Measurements from ENCODE around the gene RIOK1.

DNA sequence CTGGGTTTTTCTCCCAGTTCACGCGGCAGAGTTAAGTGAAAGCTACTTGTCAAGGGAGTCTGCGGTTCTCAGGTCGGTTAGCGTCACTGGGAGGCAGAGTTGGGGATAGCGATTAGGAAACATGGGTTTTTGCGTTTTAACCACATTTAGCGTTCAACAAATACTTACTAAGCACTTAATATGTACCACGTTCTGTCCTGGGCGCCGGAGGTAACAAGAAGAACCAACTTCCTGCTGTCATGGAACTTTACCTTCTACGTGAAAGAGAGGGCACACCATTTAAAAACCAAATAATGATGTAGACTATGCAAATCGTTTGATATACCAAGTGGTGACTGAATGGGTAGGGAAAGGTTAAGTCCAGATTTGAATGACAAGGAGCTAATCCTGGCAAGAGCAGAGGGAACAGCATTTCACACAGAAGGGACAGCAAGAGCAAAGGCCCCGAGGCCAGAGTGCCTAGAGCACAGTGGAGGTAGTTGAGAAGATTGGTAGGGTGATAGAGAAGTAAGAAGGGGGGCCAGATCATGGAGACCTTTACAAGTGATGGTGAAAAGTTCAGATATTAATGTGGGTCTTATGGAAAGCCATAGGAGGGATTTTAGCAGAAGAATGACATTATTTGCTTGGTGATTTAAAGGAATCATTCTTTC is 744 bp downstream of the RIOK1 start:
- TF ChIP-seq, protein P1, sequence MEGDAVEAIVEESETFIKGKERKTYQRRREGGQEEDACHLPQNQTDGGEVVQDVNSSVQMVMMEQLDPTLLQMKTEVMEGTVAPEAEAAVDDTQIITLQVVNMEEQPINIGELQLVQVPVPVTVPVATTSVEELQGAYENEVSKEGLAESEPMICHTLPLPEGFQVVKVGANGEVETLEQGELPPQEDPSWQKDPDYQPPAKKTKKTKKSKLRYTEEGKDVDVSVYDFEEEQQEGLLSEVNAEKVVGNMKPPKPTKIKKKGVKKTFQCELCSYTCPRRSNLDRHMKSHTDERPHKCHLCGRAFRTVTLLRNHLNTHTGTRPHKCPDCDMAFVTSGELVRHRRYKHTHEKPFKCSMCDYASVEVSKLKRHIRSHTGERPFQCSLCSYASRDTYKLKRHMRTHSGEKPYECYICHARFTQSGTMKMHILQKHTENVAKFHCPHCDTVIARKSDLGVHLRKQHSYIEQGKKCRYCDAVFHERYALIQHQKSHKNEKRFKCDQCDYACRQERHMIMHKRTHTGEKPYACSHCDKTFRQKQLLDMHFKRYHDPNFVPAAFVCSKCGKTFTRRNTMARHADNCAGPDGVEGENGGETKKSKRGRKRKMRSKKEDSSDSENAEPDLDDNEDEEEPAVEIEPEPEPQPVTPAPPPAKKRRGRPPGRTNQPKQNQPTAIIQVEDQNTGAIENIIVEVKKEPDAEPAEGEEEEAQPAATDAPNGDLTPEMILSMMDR (IDR thresholded peaks at IDR 0.05): no peak
- no peak for TF ChIP-seq POLR2A (IDR thresholded peaks at IDR 0.05)
